ENCODE data around the gene HM13.

DNA sequence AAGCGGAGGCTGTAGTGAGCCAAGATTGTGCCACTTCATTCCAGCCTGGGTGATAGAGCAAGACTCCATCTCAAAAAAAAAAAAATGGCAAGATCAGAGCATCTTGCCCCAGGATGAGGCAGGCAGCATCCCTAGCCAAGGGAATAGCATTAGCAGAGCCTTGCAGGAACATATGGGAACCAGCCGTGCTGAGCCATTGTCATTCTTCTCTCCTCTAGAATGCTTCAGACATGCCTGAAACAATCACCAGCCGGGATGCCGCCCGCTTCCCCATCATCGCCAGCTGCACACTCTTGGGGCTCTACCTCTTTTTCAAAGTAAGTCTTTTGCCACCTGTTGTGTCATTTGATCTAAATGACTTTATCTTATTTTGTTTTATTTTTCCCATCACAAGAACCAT lies 13.0 kb downstream of the HM13 start:
- TF ChIP-seq, protein P1, sequence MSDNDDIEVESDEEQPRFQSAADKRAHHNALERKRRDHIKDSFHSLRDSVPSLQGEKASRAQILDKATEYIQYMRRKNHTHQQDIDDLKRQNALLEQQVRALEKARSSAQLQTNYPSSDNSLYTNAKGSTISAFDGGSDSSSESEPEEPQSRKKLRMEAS (IDR thresholded peaks at IDR 0.05) = no peak
- TF ChIP-seq YY1 (IDR thresholded peaks at IDR 0.05; ENCODE audit: low read depth) = no peak
- no peak for TF ChIP-seq CREB1 (IDR thresholded peaks at IDR 0.05; ENCODE audit: low read depth)
- no peak for TF ChIP-seq NFIC (IDR thresholded peaks at IDR 0.05)

Data from Ishikawa (cell line).